Measurements from ENCODE around the gene ZNF653.
A peak's percentile ranks its signal among the peaks of the same experiment; 100 is the strongest.
"Not testable (repeated sequence)": the region's sequence is repeated elsewhere in the genome, so short reads cannot be mapped to it uniquely, and the experiment has no call there.

Gene ZNF653

GRCh38 chr19:11456659-11457058 is 49.0 kb downstream of the ZNF653 start:
- DNase-seq (ENCODE audit: low read depth), result no peak

GRCh38 chr19:11455233-11455554 is 50.4 kb downstream of the ZNF653 start:
- not testable (repeated sequence) for DNase-seq (ENCODE audit: low read depth)

GRCh38 chr19:11453468-11454341 is 51.9 kb downstream of the ZNF653 start:
- no peak for DNase-seq (ENCODE audit: low read depth)

- DNase-seq (ENCODE audit: low read depth), result no peak
These were observed 52.9 kb downstream of the ZNF653 start for GRCh38 chr19:11452620-11453310.

- no peak for DNase-seq (ENCODE audit: low read depth)
These were observed 53.6 kb downstream of the ZNF653 start for GRCh38 chr19:11451871-11452619.

- no peak for DNase-seq (ENCODE audit: low read depth)
These were observed 54.2 kb downstream of the ZNF653 start for GRCh38 chr19:11451327-11451870.

GRCh38 chr19:11450570-11451326 is 54.9 kb downstream of the ZNF653 start:
- DNase-seq (ENCODE audit: low read depth), result no peak

GRCh38 chr19:11448923-11449554 is 56.6 kb downstream of the ZNF653 start:
- no peak for DNase-seq (ENCODE audit: low read depth)

GRCh38 chr19:11448410-11448809 is 57.2 kb downstream of the ZNF653 start:
- no peak for DNase-seq (ENCODE audit: low read depth)

- no peak for DNase-seq (ENCODE audit: low read depth)
These were observed 58.0 kb downstream of the ZNF653 start for GRCh38 chr19:11447347-11448262.

- DNase-seq (ENCODE audit: low read depth), result no peak
These were observed 58.9 kb downstream of the ZNF653 start for GRCh38 chr19:11446652-11447301.

- DNase-seq (ENCODE audit: low read depth), result no peak
These were observed 59.4 kb downstream of the ZNF653 start for GRCh38 chr19:11446271-11446651.

GRCh38 chr19:11445141-11445540 is 60.5 kb downstream of the ZNF653 start:
- no peak for DNase-seq (ENCODE audit: low read depth)

- no peak for DNase-seq (ENCODE audit: low read depth)
These were observed 61.6 kb downstream of the ZNF653 start for GRCh38 chr19:11444059-11444458.

- no peak for DNase-seq (ENCODE audit: low read depth)
These were observed 67.7 kb downstream of the ZNF653 start for GRCh38 chr19:11437955-11438354.

- no peak for DNase-seq (ENCODE audit: low read depth)
These were observed 69.8 kb downstream of the ZNF653 start for GRCh38 chr19:11435833-11436313.

GRCh38 chr19:11435057-11435832 is 70.4 kb downstream of the ZNF653 start, which contains the start of the genes ODAD3 and PRKCSH:
ODAD3 (minus strand) TSS chr19:11435121; CDS start chr19:11435016, 105 bp downstream.
PRKCSH (plus strand) TSS chr19:11435635; CDS start chr19:11436118, 483 bp downstream.
- DNase-seq (ENCODE audit: low read depth), result peak; percentile 98

GRCh38 chr19:11434703-11435056 is 71.0 kb downstream of the ZNF653 start:
- DNase-seq (ENCODE audit: low read depth), result no peak

Measured in HS-27A (cell line).